ENCODE measurements around the gene PPM1M.

- TF ChIP-seq RAD21 (IDR thresholded peaks at IDR 0.05; ENCODE audit: low read depth) (no peak), YY1 (IDR thresholded peaks at IDR 0.05; ENCODE audit: low read depth) (no peak), EP300 (IDR thresholded peaks at IDR 0.05; ENCODE audit: borderline replicate concordance) (no peak), CREB1 (IDR thresholded peaks at IDR 0.05; ENCODE audit: low read depth) (no peak), TAF1 (IDR thresholded peaks at IDR 0.05; ENCODE audit: low read depth) (no peak), TCF12 (IDR thresholded peaks at IDR 0.05; ENCODE audit: low read depth) (no peak), EGR1 (IDR thresholded peaks at IDR 0.05) (no peak), CEBPB (IDR thresholded peaks at IDR 0.05) (no peak), TEAD4 (IDR thresholded peaks at IDR 0.05) (no peak)
- TF ChIP-seq, protein P1, sequence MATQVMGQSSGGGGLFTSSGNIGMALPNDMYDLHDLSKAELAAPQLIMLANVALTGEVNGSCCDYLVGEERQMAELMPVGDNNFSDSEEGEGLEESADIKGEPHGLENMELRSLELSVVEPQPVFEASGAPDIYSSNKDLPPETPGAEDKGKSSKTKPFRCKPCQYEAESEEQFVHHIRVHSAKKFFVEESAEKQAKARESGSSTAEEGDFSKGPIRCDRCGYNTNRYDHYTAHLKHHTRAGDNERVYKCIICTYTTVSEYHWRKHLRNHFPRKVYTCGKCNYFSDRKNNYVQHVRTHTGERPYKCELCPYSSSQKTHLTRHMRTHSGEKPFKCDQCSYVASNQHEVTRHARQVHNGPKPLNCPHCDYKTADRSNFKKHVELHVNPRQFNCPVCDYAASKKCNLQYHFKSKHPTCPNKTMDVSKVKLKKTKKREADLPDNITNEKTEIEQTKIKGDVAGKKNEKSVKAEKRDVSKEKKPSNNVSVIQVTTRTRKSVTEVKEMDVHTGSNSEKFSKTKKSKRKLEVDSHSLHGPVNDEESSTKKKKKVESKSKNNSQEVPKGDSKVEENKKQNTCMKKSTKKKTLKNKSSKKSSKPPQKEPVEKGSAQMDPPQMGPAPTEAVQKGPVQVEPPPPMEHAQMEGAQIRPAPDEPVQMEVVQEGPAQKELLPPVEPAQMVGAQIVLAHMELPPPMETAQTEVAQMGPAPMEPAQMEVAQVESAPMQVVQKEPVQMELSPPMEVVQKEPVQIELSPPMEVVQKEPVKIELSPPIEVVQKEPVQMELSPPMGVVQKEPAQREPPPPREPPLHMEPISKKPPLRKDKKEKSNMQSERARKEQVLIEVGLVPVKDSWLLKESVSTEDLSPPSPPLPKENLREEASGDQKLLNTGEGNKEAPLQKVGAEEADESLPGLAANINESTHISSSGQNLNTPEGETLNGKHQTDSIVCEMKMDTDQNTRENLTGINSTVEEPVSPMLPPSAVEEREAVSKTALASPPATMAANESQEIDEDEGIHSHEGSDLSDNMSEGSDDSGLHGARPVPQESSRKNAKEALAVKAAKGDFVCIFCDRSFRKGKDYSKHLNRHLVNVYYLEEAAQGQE (IDR thresholded peaks at IDR 0.05; ENCODE audit: low read depth): no peak
- TF ChIP-seq, protein P2, sequence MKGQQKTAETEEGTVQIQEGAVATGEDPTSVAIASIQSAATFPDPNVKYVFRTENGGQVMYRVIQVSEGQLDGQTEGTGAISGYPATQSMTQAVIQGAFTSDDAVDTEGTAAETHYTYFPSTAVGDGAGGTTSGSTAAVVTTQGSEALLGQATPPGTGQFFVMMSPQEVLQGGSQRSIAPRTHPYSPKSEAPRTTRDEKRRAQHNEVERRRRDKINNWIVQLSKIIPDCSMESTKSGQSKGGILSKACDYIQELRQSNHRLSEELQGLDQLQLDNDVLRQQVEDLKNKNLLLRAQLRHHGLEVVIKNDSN (IDR thresholded peaks at IDR 0.05): no peak
These were observed 28.2 kb upstream of the PPM1M start for GRCh38 chr3:52217409-52217805.

Data from Ishikawa (cell line).